GM06990 (cell line): Measurements from ENCODE around the gene WDR59.
"Not testable (repeated sequence)": the region's sequence is repeated elsewhere in the genome, so short reads cannot be mapped to it uniquely, and the experiment has no call there.

Experiments used
- DNase-seq: peaks from one replicate; pipeline ENCODE4 v3.0.0-alpha.2; 2011; ENCODE audit not compliant: insufficient read length; ENCODE audit errors: extremely low read depth
- H3K27me3 ChIP-seq: replicated peaks from 2 replicates; pipeline ENCODE4 v1.6.0; 2011; ENCODE audit warnings: low read length; ENCODE audit not compliant: control insufficient read depth, insufficient read depth
- H3K36me3 ChIP-seq: 2 replicates; pipeline ENCODE4 v1.5.1; 2011; ENCODE audit warnings: low read length; ENCODE audit not compliant: control insufficient read depth, insufficient read depth
- H3K4me3 ChIP-seq: replicated peaks from 2 replicates; pipeline ENCODE4 v1.5.1; 2011; ENCODE audit warnings: low read depth, mild to moderate bottlenecking, control low read depth, low read length
- CTCF ChIP-seq: IDR thresholded peaks from 2 replicates; pipeline ENCODE4 v1.5.1; 2011; ENCODE audit warnings: low read length, control low read depth, mild to moderate bottlenecking, inconsistent platforms; ENCODE audit not compliant: insufficient read depth, poor library complexity, severe bottlenecking

The WDR59 gene

GRCh38 chr16:74844041-74844980 lies 140.6 kb downstream of the WDR59 start:
- Histone ChIP-seq H3K27me3 (no peaks in the 10 kb centered on the region), H3K4me3 (no peak overlapping the region), H3K36me3 (no peaks in the 10 kb centered on the region)
- no peak for DNase-seq
- no peak for TF ChIP-seq CTCF

GRCh38 chr16:74843381-74844035 lies 141.4 kb downstream of the WDR59 start:
- DNase-seq, H3K4me3 ChIP-seq, H3K36me3 ChIP-seq, H3K27me3 ChIP-seq: not testable (repeated sequence)

GRCh38 chr16:74842413-74842812 lies 142.5 kb downstream of the WDR59 start:
- H3K4me3 ChIP-seq = no peak overlapping the region
- no peak for DNase-seq
- H3K27me3 ChIP-seq = no peaks in the 10 kb centered on the region
- TF ChIP-seq CTCF = no peak
- no peaks in the 10 kb centered on the region for H3K36me3 ChIP-seq

GRCh38 chr16:74841904-74842303 lies 143.0 kb downstream of the WDR59 start:
- no peaks in the 10 kb centered on the region for H3K36me3 ChIP-seq
- no peaks in the 10 kb centered on the region for H3K27me3 ChIP-seq
- no peak overlapping the region for H3K4me3 ChIP-seq
- TF ChIP-seq CTCF = no peak
- DNase-seq = no peak

GRCh38 chr16:74841469-74841868 lies 143.5 kb downstream of the WDR59 start:
- TF ChIP-seq CTCF = no peak
- no peaks in the 10 kb centered on the region for H3K36me3 ChIP-seq
- DNase-seq = no peak
- no peak overlapping the region for H3K4me3 ChIP-seq
- no peaks in the 10 kb centered on the region for H3K27me3 ChIP-seq

- Histone ChIP-seq H3K4me3 (no peak overlapping the region), H3K27me3 (no peaks in the 10 kb centered on the region), H3K36me3 (no peaks in the 10 kb centered on the region)
- no peak for DNase-seq
- TF ChIP-seq CTCF = no peak
Observed at GRCh38 chr16:74837056-74837455, 147.9 kb downstream of the WDR59 start.
